ENCODE results near the gene CPHXL. TPM values are rescaled to one million over a fixed set of nuclear protein-coding genes. Genes with fewer than 3 reads are reported as not detected.

CPHXL gene
- total RNA-seq, 2 donors from 2014 or later = not detected

DNA sequence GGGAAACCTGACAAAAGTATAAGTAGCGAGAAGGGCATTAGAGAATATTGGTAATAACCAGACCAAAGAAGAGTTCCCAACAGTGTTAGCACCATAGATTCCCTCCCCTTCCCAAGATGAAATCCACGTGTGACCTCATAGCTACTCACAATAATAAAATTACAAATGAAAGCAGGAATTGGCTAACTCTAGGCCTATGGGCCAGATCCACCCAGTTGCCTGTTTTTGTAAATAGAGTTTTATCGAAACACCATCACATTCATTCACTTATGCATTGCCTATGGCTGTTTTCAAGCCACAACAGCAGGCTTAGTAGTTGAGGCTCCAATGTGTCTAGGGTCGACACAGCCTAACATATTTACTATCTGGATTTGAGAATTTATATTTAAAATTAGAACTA lies 7.8 kb downstream of the CPHXL start:
- Histone ChIP-seq H3K9me3 (no peaks in the 10 kb centered on the region), H3K4me1 (no peaks in the 10 kb centered on the region), H3K27ac (no peak overlapping the region), H3K4me3 (no peak overlapping the region), H3K27me3 (no peaks in the 10 kb centered on the region), H3K36me3 (replicated peaks in 1 of 2; ENCODE audit: insufficient read depth in 1 of 2, low read depth in 2 of 2) (no peaks in the 10 kb centered on the region)
- DNase-seq (no peak), ATAC-seq (no peak)
- TF ChIP-seq POLR2A (IDR thresholded peaks at IDR 0.05) = no peak
- TF ChIP-seq, protein P1, sequence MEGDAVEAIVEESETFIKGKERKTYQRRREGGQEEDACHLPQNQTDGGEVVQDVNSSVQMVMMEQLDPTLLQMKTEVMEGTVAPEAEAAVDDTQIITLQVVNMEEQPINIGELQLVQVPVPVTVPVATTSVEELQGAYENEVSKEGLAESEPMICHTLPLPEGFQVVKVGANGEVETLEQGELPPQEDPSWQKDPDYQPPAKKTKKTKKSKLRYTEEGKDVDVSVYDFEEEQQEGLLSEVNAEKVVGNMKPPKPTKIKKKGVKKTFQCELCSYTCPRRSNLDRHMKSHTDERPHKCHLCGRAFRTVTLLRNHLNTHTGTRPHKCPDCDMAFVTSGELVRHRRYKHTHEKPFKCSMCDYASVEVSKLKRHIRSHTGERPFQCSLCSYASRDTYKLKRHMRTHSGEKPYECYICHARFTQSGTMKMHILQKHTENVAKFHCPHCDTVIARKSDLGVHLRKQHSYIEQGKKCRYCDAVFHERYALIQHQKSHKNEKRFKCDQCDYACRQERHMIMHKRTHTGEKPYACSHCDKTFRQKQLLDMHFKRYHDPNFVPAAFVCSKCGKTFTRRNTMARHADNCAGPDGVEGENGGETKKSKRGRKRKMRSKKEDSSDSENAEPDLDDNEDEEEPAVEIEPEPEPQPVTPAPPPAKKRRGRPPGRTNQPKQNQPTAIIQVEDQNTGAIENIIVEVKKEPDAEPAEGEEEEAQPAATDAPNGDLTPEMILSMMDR (IDR thresholded peaks at IDR 0.05) = no peak
- intact Hi-C loops (cut with DNase I) = no loop called here
- 84 to 90% methylated on average over 4 of the region's 4 CpGs for WGBS, 2 donors

DNA sequence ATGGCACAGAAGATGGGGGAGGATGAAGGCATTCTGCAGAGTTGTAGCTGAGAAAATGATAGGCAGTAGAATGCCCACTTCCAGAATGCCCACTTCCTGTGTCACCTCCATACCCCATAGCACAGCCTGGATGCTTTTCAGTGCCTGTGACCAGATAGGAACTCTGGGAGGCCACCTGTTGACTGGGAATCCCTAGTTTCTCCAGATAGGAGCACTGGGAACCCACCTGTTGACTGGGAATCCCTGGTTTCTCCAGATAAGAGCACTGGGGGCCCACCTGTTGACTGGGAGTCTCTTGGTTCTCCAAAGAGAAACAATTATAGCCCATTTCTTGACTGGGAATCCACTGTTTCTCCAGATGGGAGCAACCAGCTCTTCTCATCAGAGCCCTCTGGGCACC lies 11.6 kb downstream of the CPHXL start:
- DNase-seq (no peak), ATAC-seq (no peak)
- intact Hi-C loops (cut with DNase I) = no loop called here
- Histone ChIP-seq H3K4me1 (no peaks in the 10 kb centered on the region), H3K4me3 (no peak overlapping the region), H3K36me3 (replicated peaks in 1 of 2; ENCODE audit: insufficient read depth in 1 of 2, low read depth in 2 of 2) (no peaks in the 10 kb centered on the region), H3K27me3 (no peaks in the 10 kb centered on the region), H3K9me3 (no peaks in the 10 kb centered on the region), H3K27ac (no peak overlapping the region)
- TF ChIP-seq, protein P1 (IDR thresholded peaks at IDR 0.05) = no peak
- no peak for TF ChIP-seq POLR2A (IDR thresholded peaks at IDR 0.05)

DNA sequence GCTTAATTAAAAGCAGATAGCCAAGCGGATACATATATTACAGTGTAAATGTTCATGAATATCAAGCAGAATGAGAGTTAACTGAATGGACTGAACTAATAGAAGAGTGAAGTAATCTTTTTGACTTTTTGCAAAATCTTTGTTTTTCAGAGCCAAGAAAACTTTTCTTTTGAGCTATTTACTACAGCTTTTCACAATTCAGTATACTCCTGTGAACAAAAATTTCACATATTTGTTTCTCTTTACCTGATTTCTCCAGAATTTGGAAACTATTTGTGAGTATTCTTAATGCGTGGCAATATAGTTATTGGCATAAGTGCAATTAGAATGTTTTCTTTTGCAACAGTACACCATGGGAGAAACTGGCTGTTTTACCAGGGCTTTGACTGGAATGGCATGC lies 15.9 kb downstream of the CPHXL start:
- DNase-seq = no peak
- Histone ChIP-seq H3K27me3 (no peaks in the 10 kb centered on the region), H3K9me3 (no peaks in the 10 kb centered on the region), H3K36me3 (replicated peaks in 1 of 2; ENCODE audit: insufficient read depth in 1 of 2, low read depth in 2 of 2) (no peaks in the 10 kb centered on the region), H3K4me1 (no peaks in the 10 kb centered on the region), H3K27ac (no peak overlapping the region), H3K4me3 (no peak overlapping the region)
- TF ChIP-seq POLR2A (IDR thresholded peaks at IDR 0.05) = no peak
- no peak for ATAC-seq
- WGBS, 2 donors = 93 to 98% methylated on average over 2 of the region's 2 CpGs
- intact Hi-C loops (cut with DNase I) = no loop called here

DNA sequence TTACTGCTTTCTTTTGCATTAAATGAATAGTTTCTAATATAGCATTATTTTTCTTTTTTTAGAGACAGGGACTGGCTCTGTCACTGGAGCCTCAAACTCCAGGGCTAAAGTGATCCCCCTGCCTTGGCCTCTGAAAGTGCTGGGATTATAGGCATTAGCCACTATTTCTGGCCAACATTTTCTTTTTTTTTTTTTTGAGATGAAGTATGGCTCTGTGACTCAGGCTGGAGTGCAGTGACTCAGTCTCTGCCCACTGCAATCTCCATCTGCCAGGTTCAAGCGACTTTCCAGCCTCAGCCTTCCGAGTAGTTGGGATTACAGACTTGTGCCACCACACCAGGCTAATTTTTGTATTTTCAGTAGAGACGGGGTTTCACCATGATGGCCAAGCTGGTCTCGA lies 23.0 kb downstream of the CPHXL start:
- intact Hi-C loops (cut with DNase I) = no loop called here
- DNase-seq (no peak), ATAC-seq (no peak)
- no peaks in the 10 kb centered on the region for H3K9me3 ChIP-seq
- H3K4me1 ChIP-seq = no peaks in the 10 kb centered on the region
- TF ChIP-seq, protein P1 (IDR thresholded peaks at IDR 0.05) = no peak
- TF ChIP-seq POLR2A (IDR thresholded peaks at IDR 0.05) = no peak
- no peak overlapping the region for H3K4me3 ChIP-seq
- H3K27ac ChIP-seq = no peak overlapping the region
- H3K27me3 ChIP-seq = no peaks in the 10 kb centered on the region
- WGBS, 2 donors = 93 to 96% methylated on average over 4 of the region's 4 CpGs
- no peaks in the 10 kb centered on the region for H3K36me3 ChIP-seq (replicated peaks in 1 of 2; ENCODE audit: insufficient read depth in 1 of 2, low read depth in 2 of 2)

DNA sequence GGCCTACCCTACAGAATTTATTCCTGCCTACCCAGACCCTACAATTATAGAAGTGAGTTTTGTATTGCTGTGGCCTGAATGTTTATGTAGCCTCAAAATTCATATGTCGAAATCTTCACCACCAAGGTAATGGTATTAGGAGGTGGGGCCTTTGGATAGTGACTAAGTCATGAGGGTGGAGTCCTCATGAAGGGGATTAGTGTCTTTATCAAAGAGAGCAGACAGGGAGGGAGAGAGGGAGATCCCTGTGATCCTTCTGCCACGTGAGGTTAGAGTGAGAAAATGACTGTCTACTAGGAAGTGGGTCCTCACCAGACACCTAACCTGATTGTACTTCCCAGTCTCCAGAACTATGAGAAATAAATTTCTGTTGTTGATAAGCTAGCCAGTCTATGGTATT lies 24.0 kb downstream of the CPHXL start:
- intact Hi-C loops (cut with DNase I) = no loop called here
- WGBS, 2 donors = 77 to 89% methylated on average over 2 of the region's 2 CpGs
- Histone ChIP-seq H3K36me3 (replicated peaks in 1 of 2; ENCODE audit: insufficient read depth in 1 of 2, low read depth in 2 of 2) (no peaks in the 10 kb centered on the region), H3K27ac (no peak overlapping the region), H3K4me3 (no peak overlapping the region), H3K27me3 (no peaks in the 10 kb centered on the region), H3K9me3 (no peaks in the 10 kb centered on the region), H3K4me1 (no peaks in the 10 kb centered on the region)
- ATAC-seq (no peak), DNase-seq (no peak)
- TF ChIP-seq, protein P1 (IDR thresholded peaks at IDR 0.05) = no peak
- TF ChIP-seq POLR2A (IDR thresholded peaks at IDR 0.05) = no peak
